HL-60 (cell line): ENCODE measurements around the gene SCYL3.

Experiments used
- GABPA ChIP-seq: IDR thresholded peaks from 2 replicates; pipeline ENCODE4 v1.6.1; 2012; ENCODE audit warnings: low read depth
- POLR2AphosphoS5 ChIP-seq: IDR thresholded peaks from 2 replicates; pipeline ENCODE4 v1.6.1; 2012; ENCODE audit warnings: low read depth
- REST ChIP-seq: IDR thresholded peaks from 2 replicates; pipeline ENCODE4 v1.6.1; 2012; ENCODE audit warnings: low read depth; ENCODE audit not compliant: insufficient replicate concordance
- SPI1 ChIP-seq: IDR thresholded peaks from 2 replicates; pipeline ENCODE4 v1.6.1; 2012; ENCODE audit warnings: low read depth, mild to moderate bottlenecking, borderline replicate concordance
- TF ChIP-seq, protein P1 (sequence below): IDR thresholded peaks from one replicate; pipeline ENCODE4 v1.5.1; 2011; ENCODE audit warnings: low read length, control low read depth, inconsistent platforms; ENCODE audit not compliant: insufficient read depth

GRCh38 chr1:169821500-169821899 is 72.2 kb downstream of the SCYL3 start:
- TF ChIP-seq, protein P1, sequence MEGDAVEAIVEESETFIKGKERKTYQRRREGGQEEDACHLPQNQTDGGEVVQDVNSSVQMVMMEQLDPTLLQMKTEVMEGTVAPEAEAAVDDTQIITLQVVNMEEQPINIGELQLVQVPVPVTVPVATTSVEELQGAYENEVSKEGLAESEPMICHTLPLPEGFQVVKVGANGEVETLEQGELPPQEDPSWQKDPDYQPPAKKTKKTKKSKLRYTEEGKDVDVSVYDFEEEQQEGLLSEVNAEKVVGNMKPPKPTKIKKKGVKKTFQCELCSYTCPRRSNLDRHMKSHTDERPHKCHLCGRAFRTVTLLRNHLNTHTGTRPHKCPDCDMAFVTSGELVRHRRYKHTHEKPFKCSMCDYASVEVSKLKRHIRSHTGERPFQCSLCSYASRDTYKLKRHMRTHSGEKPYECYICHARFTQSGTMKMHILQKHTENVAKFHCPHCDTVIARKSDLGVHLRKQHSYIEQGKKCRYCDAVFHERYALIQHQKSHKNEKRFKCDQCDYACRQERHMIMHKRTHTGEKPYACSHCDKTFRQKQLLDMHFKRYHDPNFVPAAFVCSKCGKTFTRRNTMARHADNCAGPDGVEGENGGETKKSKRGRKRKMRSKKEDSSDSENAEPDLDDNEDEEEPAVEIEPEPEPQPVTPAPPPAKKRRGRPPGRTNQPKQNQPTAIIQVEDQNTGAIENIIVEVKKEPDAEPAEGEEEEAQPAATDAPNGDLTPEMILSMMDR, result no peak
- TF ChIP-seq POLR2AphosphoS5 (no peak), REST (no peak), GABPA (no peak), SPI1 (no peak)
